HG03103 (cell line): ENCODE data around the gene ENAH.
A peak's percentile ranks its signal among the peaks of the same experiment; 100 is the strongest.

ENCODE experiments used
- ATAC-seq: cut with Tn5 transposase; IDR thresholded peaks from one replicate; pipeline ENCODE4 v1.9.1; 2021; ENCODE audit warnings: low read depth; ENCODE audit not compliant: unreplicated experiment

Gene ENAH

GRCh38 chr1:225508538-225509375 is 144.2 kb downstream of the ENAH start:
- ATAC-seq: no peak

GRCh38 chr1:225506727-225507126 is 146.2 kb downstream of the ENAH start:
- ATAC-seq: no peak

- ATAC-seq: no peak
Measured at GRCh38 chr1:225504776-225505175, 148.1 kb downstream of the ENAH start.

GRCh38 chr1:225500624-225501192 is 152.2 kb downstream of the ENAH start:
- no peak for ATAC-seq

GRCh38 chr1:225498549-225499136 is 154.3 kb downstream of the ENAH start:
- no peak for ATAC-seq

- ATAC-seq: no peak
Measured at GRCh38 chr1:225494789-225495359, 158.0 kb downstream of the ENAH start.

GRCh38 chr1:225493591-225494246 is 159.2 kb downstream of the ENAH start:
- no peak for ATAC-seq

GRCh38 chr1:225488676-225489075 is 164.2 kb downstream of the ENAH start:
- no peak for ATAC-seq

- ATAC-seq: no peak
Measured at GRCh38 chr1:225486856-225487255, 166.1 kb downstream of the ENAH start.

GRCh38 chr1:225485991-225486530 is 166.9 kb downstream of the ENAH start:
- ATAC-seq: no peak

- ATAC-seq: no peak
Measured at GRCh38 chr1:225485226-225485625, 167.7 kb downstream of the ENAH start.

- no peak for ATAC-seq
Measured at GRCh38 chr1:225484657-225485214, 168.2 kb downstream of the ENAH start.

GRCh38 chr1:225483818-225484656 is 168.9 kb downstream of the ENAH start:
- ATAC-seq: no peak

- no peak for ATAC-seq
Measured at GRCh38 chr1:225482421-225482950, 170.4 kb downstream of the ENAH start.

GRCh38 chr1:225481738-225482137 is 171.2 kb downstream of the ENAH start:
- ATAC-seq: no peak

- ATAC-seq: peak; percentile 83
Measured at GRCh38 chr1:225480825-225481434, 172.0 kb downstream of the ENAH start.

GRCh38 chr1:225479996-225480720 is 172.8 kb downstream of the ENAH start:
- ATAC-seq: no peak

GRCh38 chr1:225479341-225479740 is 173.6 kb downstream of the ENAH start:
- ATAC-seq: no peak
